HCT116 (cell line): ENCODE measurements around the gene F13A1. TPM values are rescaled to one million over a fixed set of nuclear protein-coding genes. Genes with fewer than 3 reads are reported as not detected.

Experiments used
- ATAC-seq: fragments of 200-7000 bp; cut with Tn5 transposase; 2 replicates; pipeline ENCODE4 v1.9.1; 2020; ENCODE audit warnings: mild to moderate bottlenecking, moderate library complexity
- BruUV-seq: library from RNA; stranded (reverse); fragments of 400-500 nt; replicated peaks from 2 replicates; lab custom pipeline; 2021; lab: Mats Ljungman, UMichigan
- CTCF ChIA-PET: fragments of 300-600 bp; sonication (Branson Sonifier 250); formaldehyde crosslinking; loops from one replicate; lab custom pipeline; 2021; ENCODE audit warnings: antibody characterized with exemption; lab: Charles Lee
- POLR2A ChIA-PET: fragments of 300-600, 350-600 bp; sonication (Branson Sonifier 250); formaldehyde crosslinking; loops from one replicate; lab custom pipeline; 2021; ENCODE audit warnings: antibody characterized with exemption; lab: Charles Lee
- RAD21 ChIA-PET, 2 experiments: fragments of 300-600 bp; sonication (Branson Sonifier 250); formaldehyde crosslinking; loops; one replicate each; lab custom pipeline; 2023; ENCODE audit warnings: low total read pairs in 2 of 2; ENCODE audit not compliant: uncharacterized antibody in 2 of 2, unreplicated experiment in 2 of 2, low non-redundant PET in 1 of 2; lab: Charles Lee
- DNase-seq: peaks from one replicate; pipeline ENCODE4 v3.0.0-alpha.2; 2010; ENCODE audit warnings: low read depth, low spot score
- H2AFZ ChIP-seq: fragments of 200-600 bp; shearing (Covaris generic), sonication (generic); 2 replicates; pipeline ENCODE4 v1.6.1; 2017; ENCODE audit warnings: low read depth, mixed run types, mixed read lengths, antibody characterized with exemption, low read length; ENCODE audit not compliant: poor library complexity, severe bottlenecking
- H3K27ac ChIP-seq: 2 replicates; pipeline ENCODE4 v1.5.1; 2012; ENCODE audit warnings: low read depth, low read length
- H3K27me3 ChIP-seq: fragments of 200-600 bp; sonication (generic); 2 replicates; pipeline ENCODE4 v1.6.1; 2016; ENCODE audit warnings: mixed run types, low read length, mixed read lengths; ENCODE audit not compliant: insufficient read depth
- H3K36me3 ChIP-seq, 2 experiments: fragments of 200-500 bp in 1 of 2; fragments of 200-600 bp in 1 of 2; sonication (Bioruptor generic) in 1 of 2; sonication (generic) in 1 of 2; 2 replicates each; pipeline versions ENCODE4 v1.5.1 to v1.6.1; 2014 to 2016; ENCODE audit warnings: low read length in 2 of 2, inconsistent platforms in 1 of 2, mixed read lengths in 1 of 2, mixed run types in 1 of 2; ENCODE audit not compliant: insufficient read depth in 2 of 2, control insufficient read depth in 1 of 2
- H3K4me1 ChIP-seq, 2 experiments: fragments of 200-600 bp in 1 of 2; sonication (generic) in 1 of 2; 2 replicates each; pipeline versions ENCODE4 v1.5.1 to v1.6.1; 2012 to 2017; ENCODE audit warnings: low read length in 2 of 2, inconsistent platforms in 1 of 2, mild to moderate bottlenecking in 1 of 2, mixed read lengths in 1 of 2, mixed run types in 1 of 2, moderate library complexity in 1 of 2; ENCODE audit not compliant: insufficient read depth in 2 of 2, control insufficient read depth in 1 of 2
- H3K4me2 ChIP-seq: fragments of 200-600 bp; sonication (generic); 2 replicates; pipeline ENCODE4 v1.6.1; 2017; ENCODE audit warnings: mixed run types, low read length, mixed read lengths
- H3K4me3 ChIP-seq, 2 experiments: fragments of 200-600 bp in 1 of 2; sonication (generic) in 1 of 2; replicated peaks in 1 of 2; 2 replicates each; pipeline ENCODE4 v1.5.1; 2011 to 2016; ENCODE audit warnings: low read length in 2 of 2, control low read depth in 1 of 2, low read depth in 1 of 2, mild to moderate bottlenecking in 1 of 2, mixed read lengths in 1 of 2, mixed run types in 1 of 2
- H3K79me2 ChIP-seq: fragments of 200-600 bp; sonication (generic); 2 replicates; pipeline ENCODE4 v1.6.1; 2017; ENCODE audit warnings: mild to moderate bottlenecking, mixed run types, low read length, moderate library complexity, mixed read lengths; ENCODE audit not compliant: insufficient read depth
- H3K9ac ChIP-seq: fragments of 200-600 bp; sonication (generic); 2 replicates; pipeline ENCODE4 v1.6.1; 2016; ENCODE audit warnings: low read length, mixed read lengths
- H3K9me2 ChIP-seq: fragments of 200-600 bp; sonication (generic), shearing (Covaris generic); 2 replicates; pipeline ENCODE4 v1.6.1; 2017; ENCODE audit warnings: mixed run types, mild to moderate bottlenecking, moderate library complexity; ENCODE audit not compliant: insufficient read depth
- H3K9me3 ChIP-seq, 2 experiments: fragments of 200-500 bp in 1 of 2; fragments of 200-600 bp in 1 of 2; sonication (Bioruptor generic) in 1 of 2; sonication (generic) in 1 of 2; 2 replicates each; pipeline ENCODE4 v1.6.1; 2014 to 2017; ENCODE audit warnings: low read length in 2 of 2, mixed read lengths in 2 of 2, inconsistent platforms in 1 of 2, low read depth in 1 of 2, mild to moderate bottlenecking in 1 of 2, mixed run types in 1 of 2, moderate library complexity in 1 of 2; ENCODE audit not compliant: control insufficient read depth in 1 of 2, insufficient read depth in 1 of 2
- H4K20me1 ChIP-seq: fragments of 200-600 bp; sonication (generic), shearing (Covaris generic); 2 replicates; pipeline ENCODE4 v1.6.1; 2017; ENCODE audit warnings: mixed run types, mild to moderate bottlenecking, moderate library complexity; ENCODE audit not compliant: insufficient read depth
- ATF3 ChIP-seq: IDR thresholded peaks from 2 replicates; pipeline ENCODE4 v1.6.1; 2012
- CBX3 ChIP-seq: IDR thresholded peaks from 2 replicates; pipeline ENCODE4 v1.6.1; 2012; ENCODE audit warnings: low read depth
- EGR1 ChIP-seq: IDR thresholded peaks from 2 replicates; pipeline ENCODE4 v1.6.1; 2012; ENCODE audit warnings: low read depth
- ELF1 ChIP-seq: IDR thresholded peaks from 2 replicates; pipeline ENCODE4 v1.6.1; 2012; ENCODE audit warnings: low read depth, borderline replicate concordance
- EZH2 ChIP-seq: fragments of 200-600 bp; sonication (generic); IDR thresholded peaks from 2 replicates; pipeline ENCODE4 v1.6.1; 2017; ENCODE audit warnings: antibody characterized with exemption, mixed run types
- EZH2phosphoT487 ChIP-seq: fragments of 200-600 bp; IDR thresholded peaks from 2 replicates; pipeline ENCODE4 v1.6.1; 2018; ENCODE audit warnings: antibody characterized with exemption, borderline replicate concordance
- JUND ChIP-seq: IDR thresholded peaks from 2 replicates; pipeline ENCODE4 v1.6.1; 2012
- MAX ChIP-seq: IDR thresholded peaks from 2 replicates; pipeline ENCODE4 v1.6.1; 2012
- POLR2A ChIP-seq: IDR thresholded peaks from 2 replicates; pipeline ENCODE4 v1.7.0; 2011; ENCODE audit warnings: borderline replicate concordance; ENCODE audit not compliant: insufficient read depth, insufficient read length; ENCODE audit errors: extremely low read depth
- POLR2AphosphoS5 ChIP-seq: IDR thresholded peaks from 2 replicates; pipeline ENCODE4 v1.6.1; 2011; ENCODE audit warnings: mild to moderate bottlenecking, low read depth, low read length, moderate library complexity
- RAD21 ChIP-seq: IDR thresholded peaks from 2 replicates; pipeline ENCODE4 v1.6.1; 2012; ENCODE audit warnings: low read depth, mild to moderate bottlenecking
- REST ChIP-seq: IDR thresholded peaks from 2 replicates; pipeline ENCODE4 v1.6.1; 2012; ENCODE audit warnings: low read depth
- SP1 ChIP-seq: IDR thresholded peaks from 2 replicates; pipeline ENCODE4 v1.6.1; 2012; ENCODE audit warnings: low read depth
- SRF ChIP-seq: IDR thresholded peaks from 2 replicates; pipeline ENCODE4 v1.6.1; 2012; ENCODE audit warnings: low read depth
- TCF7L2 ChIP-seq: IDR thresholded peaks from 2 replicates; pipeline ENCODE4 v1.7.0; 2011; ENCODE audit warnings: borderline replicate concordance, inconsistent platforms; ENCODE audit not compliant: insufficient read depth, insufficient read length; ENCODE audit errors: extremely low read depth
- ZFX ChIP-seq: fragments of 450-650 bp; IDR thresholded peaks from 2 replicates; pipeline ENCODE4 v1.6.1; 2017
- intact Hi-C: fragments of 100-400 bp; cut with micrococcal nuclease; formaldehyde crosslinking; loops from 2 replicates; pipeline ENCODE4 v1.10.0; 2022
- total RNA-seq: library from RNA; stranded (reverse); gene quantifications from one replicate; pipeline ENCODE4 v1.2.1, GENCODE V29; 2021; ENCODE audit not compliant: unreplicated experiment

F13A1 gene
- total RNA-seq, 1 experiment from 2014 or later = 0.34 TPM

DNA sequence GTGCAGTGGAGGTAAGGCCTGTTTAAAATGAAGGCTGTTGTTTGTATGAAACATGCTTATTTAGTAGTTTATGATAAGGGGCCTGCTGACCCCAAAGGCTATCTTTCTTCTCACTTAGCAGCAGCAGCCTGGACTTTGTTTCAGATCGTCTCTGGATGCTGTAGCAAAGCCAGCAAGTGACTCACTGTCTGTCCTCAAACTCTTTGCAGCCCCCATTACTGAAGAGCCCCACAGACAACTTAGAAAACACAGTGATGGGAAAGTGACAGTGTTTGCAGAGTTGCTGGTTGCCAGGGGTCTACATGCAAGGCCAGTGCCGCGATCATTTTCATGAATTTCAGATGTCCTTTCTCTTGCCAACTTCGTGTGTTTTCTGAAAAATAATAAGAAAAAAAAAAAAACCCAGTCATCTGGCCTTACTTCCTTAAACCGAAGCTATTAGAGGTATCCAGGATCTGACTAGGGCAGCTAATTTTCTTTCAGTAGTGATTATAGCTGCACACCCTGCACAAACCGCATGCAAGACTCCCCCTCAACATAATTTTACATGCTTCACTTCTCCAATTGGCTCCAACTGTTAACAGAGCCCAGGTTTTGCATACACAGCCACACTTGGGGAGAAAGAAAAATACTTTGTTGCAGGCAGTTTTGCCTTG, 11.6 kb upstream of the F13A1 start:
- H3K79me2 ChIP-seq = no peaks in the 10 kb centered on the region
- POLR2A ChIA-PET = no interaction called here
- H3K4me2 ChIP-seq = no peak overlapping the region
- no peak for TF ChIP-seq JUND
- no peak for TF ChIP-seq SRF
- TF ChIP-seq MAX = no peak
- TF ChIP-seq POLR2A = no peak
- no peak for TF ChIP-seq POLR2AphosphoS5
- no peak for TF ChIP-seq EGR1
- TF ChIP-seq CBX3 = no peak
- TF ChIP-seq ELF1 = no peak
- TF ChIP-seq RAD21 = no peak
- TF ChIP-seq TCF7L2 = no peak
- TF ChIP-seq ATF3 = no peak
- TF ChIP-seq ZFX = no peak
- no peak overlapping the region for H3K9ac ChIP-seq
- no peaks in the 10 kb centered on the region for H3K9me2 ChIP-seq
- peaks cover 56% of the 10 kb centered on the region for H3K27me3 ChIP-seq
- no peaks in the 10 kb centered on the region for H4K20me1 ChIP-seq
- no TSS peak for BruUV-seq
- no peaks in the 10 kb centered on the region for H3K4me1 ChIP-seq
- intact Hi-C loops = no loop called here
- no peak overlapping the region for H3K4me3 ChIP-seq
- CTCF ChIA-PET = no interaction called here
- no peaks in the 10 kb centered on the region for H3K36me3 ChIP-seq
- no peak for ATAC-seq
- DNase-seq = no peak
- no peak overlapping the region for H3K27ac ChIP-seq
- no peaks in the 10 kb centered on the region for H3K9me3 ChIP-seq
- H2AFZ ChIP-seq = no peak overlapping the region
- RAD21 ChIA-PET = no interaction called here

DNA sequence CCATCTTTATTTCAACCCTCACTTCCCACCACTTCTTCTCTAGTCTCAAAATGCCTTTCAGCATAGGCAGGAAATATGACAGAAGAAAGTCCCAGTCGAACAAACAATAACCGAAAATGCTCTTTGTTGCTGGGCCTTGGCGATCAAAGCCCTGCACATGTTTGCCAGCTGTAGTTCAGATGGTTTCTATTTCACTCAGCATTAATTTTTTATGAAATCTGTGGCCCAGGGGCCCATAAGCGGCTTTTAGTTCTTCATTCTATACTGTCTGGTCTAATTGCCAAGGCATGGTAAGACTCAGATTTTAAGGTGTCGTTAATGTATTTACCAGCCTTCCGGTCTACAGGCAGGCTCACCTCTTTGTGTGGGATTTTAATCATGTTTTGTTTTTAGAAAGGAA, 10.9 kb upstream of the F13A1 start:
- no peaks in the 10 kb centered on the region for H3K9me2 ChIP-seq
- no peak for DNase-seq
- no peak overlapping the region for H3K4me2 ChIP-seq
- intact Hi-C loops = no loop called here
- H3K4me3 ChIP-seq = no peak overlapping the region
- no peak for ATAC-seq
- TF ChIP-seq EZH2 (no peak), SP1 (no peak), EZH2phosphoT487 (no peak), MAX (no peak), SRF (no peak), REST (no peak), EGR1 (no peak), RAD21 (no peak), TCF7L2 (no peak)
- no peaks in the 10 kb centered on the region for H3K9me3 ChIP-seq
- no peaks in the 10 kb centered on the region for H3K36me3 ChIP-seq
- H4K20me1 ChIP-seq = no peaks in the 10 kb centered on the region
- no peak overlapping the region for H3K9ac ChIP-seq
- CTCF ChIA-PET = no interaction called here
- RAD21 ChIA-PET = no interaction called here
- POLR2A ChIA-PET = no interaction called here
- H3K27me3 ChIP-seq = peaks cover 53% of the 10 kb centered on the region
- no peak overlapping the region for H2AFZ ChIP-seq
- no TSS peak for BruUV-seq
- H3K79me2 ChIP-seq = no peaks in the 10 kb centered on the region
- no peak overlapping the region for H3K27ac ChIP-seq
- no peaks in the 10 kb centered on the region for H3K4me1 ChIP-seq
